HG03280 (cell line): ENCODE results near the gene TSPAN3.

Source experiments
- ATAC-seq: cut with Tn5 transposase; IDR thresholded peaks from one replicate; pipeline ENCODE4 v1.9.1; 2021; ENCODE audit warnings: mild to moderate bottlenecking, moderate library complexity; ENCODE audit not compliant: unreplicated experiment

Gene TSPAN3

DNA sequence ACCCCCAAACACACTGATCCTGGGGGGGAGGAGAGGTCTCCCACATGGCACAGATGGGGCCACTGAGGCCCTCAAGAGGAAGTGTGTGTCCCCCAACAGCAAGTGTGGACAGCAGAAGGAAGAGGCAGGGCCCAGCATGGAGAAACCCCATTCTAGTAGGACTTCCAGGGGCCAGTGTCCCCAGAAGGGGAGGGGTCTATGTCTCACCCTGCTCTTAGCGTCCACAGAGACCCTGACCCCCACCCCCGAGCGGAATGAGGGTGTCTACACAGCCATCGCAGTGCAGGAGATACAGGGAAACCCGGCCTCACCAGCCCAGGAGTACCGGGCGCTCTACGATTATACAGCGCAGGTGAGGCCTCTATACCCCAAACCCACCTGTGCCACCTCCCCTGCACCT is 35.3 kb downstream of the TSPAN3 start:
- no peak for ATAC-seq

DNA sequence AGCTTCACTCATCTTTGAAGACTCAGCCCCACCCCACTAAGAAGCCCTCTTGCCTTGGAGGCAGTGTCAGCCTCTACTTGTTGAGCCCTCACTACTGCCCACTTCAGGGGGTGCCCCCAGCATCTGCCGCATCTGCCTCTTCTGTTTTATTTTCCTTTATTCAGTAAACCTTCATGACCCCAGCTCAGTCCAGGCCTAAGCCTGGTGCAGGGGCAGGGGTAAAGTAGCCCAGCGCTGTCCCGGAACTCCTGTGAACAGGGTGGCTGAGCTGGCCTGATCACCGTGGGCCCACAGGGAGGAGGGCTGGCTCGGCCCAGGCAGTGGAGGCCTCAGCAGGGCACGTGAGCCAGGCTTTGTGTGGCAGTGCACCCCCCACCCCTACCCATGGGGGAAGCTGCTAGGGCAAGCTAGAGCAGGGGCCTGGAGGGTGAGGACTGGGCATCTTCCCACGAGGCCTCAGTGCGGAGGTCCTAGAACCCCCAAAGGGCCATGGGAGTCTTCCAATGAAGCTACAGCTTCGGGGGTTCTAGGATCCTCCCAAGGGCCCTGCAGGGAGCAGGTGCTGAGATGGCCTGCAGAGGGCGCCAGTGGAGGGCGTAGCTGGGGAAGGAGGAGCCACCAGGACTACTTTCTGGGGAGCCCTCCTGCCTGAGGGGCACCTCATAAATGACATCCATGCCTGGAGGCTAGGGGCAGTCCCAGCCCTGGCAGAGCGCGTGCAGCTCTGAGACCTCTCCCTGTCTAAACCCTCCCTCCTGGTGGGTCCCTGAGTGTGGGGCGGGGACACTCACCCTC is 36.0 kb downstream of the TSPAN3 start:
- no peak for ATAC-seq

DNA sequence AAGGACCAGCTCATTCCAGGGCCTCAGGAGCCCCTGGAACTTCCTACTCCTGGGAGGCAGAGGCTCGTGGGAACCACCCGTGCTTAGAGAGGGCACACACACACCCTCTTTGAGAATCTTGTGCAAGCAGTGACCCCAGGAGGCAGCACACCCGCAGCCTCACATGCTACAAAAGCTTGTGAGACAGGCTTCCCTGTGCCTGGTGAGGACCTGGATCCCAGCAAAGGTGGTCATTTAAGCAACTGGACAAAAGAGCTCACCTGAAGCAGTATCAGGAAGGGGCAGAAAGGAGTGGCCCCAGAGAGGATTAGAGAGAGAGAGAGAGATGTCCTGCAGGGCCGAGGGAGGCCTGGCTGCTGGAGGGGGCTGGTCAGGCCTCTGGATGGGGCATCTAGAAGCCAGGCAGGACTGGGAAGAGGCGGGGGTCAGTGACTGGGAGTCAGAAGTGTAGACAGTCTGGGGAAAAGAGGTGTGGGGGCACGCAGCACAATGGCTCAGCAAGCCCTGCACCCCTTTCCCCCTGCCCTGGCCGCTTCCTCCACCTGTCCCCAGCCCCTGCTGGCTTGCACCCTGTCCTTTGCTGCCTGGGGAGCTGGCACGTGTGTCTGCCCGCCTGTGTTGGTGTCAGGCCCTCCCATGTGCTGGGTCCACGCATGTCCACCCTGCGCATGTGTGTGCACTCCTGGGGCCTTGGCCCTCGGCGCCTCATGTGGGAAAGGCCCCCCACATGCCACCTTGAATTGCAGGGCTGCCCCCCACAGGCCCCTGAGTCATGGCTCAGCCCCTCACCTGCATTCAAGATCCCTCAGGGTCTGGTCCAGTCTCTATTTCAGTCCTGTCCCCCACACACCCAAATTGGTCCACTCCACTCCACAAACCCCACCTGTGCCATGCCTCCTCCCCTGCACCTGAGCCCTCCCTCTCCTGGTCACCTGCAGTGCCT is 36.9 kb downstream of the TSPAN3 start:
- ATAC-seq = no peak

DNA sequence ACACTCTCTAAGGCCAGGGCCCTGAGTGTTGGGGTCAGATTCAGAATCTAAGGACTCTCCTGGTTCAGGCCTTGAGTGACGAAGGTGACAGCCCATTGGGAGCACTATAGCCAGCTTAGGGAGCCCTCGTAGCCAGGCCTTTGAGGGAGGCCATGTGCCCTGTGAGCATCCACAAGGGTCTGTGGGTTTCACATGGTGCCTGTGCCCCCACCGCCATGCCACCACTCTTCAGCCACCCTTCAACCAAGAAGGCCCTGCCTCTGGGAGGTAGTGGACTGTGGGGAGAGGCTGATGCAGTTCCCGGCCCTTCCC is 37.5 kb downstream of the TSPAN3 start:
- no peak for ATAC-seq

DNA sequence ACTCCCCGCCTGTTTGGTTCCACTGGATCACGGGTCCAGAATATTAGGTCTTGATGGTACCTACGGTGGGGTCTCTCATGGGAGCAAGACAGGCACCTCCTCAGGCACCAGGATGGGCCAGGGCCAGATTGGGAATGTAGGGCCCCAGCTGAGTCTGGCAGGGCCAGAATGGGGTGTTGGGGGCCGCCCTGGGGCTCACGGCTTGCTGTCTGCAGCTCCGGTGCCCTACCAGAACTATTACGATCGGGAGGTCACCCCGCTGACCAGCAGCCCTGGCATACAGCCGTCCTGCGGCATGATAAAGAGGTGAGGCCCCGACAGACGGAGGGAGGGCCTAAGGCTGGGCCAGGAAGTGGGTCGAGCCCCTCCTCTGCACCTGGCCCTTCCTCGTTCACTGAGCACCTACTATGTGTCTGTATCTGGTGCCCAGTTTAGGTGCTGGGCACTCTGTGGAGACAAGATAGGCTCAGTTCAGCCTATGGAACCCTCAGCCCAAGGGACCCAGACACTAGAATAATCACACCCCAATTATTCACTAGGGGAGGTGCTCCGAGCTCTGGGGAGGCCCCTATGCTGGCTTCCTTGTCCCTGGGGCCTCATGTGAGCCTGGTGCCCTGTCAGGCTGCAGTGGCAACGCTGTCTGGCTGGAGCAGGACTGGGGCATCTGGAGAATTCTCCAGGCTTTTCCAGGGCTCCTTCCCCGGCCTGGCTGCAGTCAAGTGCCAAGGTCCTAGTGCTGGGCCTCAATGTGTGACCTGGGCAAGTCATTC is 38.1 kb downstream of the TSPAN3 start:
- no peak for ATAC-seq

DNA sequence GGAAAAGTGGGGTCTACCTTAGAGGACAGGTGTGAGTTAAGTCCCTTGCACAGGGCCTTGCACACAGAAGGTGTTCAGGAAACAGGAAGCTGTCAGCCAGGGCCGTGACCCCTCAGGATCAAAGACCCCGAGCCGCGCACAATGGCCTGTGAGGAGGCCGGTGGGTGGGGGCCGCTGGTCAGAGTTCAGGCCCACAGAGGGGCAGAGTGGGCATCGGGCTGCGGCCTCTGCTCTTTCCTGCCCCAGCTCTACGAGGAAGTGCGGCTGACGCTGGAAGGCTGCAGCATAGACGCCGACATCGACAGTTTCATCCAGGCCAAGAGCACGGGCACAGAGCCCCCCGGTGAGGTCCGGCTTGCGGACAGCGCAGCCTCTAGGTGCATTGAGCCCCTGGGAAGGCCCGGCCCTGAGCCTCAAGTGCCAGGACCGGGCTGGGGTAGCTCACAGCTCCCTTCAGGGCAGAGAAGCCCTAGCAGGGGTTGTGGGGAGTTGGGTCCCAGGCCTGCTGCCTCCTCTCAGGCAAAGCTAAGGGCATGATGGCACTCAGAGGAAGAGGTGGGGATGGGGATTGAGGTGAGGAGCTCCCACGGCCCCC is 38.8 kb downstream of the TSPAN3 start:
- ATAC-seq = no peak

DNA sequence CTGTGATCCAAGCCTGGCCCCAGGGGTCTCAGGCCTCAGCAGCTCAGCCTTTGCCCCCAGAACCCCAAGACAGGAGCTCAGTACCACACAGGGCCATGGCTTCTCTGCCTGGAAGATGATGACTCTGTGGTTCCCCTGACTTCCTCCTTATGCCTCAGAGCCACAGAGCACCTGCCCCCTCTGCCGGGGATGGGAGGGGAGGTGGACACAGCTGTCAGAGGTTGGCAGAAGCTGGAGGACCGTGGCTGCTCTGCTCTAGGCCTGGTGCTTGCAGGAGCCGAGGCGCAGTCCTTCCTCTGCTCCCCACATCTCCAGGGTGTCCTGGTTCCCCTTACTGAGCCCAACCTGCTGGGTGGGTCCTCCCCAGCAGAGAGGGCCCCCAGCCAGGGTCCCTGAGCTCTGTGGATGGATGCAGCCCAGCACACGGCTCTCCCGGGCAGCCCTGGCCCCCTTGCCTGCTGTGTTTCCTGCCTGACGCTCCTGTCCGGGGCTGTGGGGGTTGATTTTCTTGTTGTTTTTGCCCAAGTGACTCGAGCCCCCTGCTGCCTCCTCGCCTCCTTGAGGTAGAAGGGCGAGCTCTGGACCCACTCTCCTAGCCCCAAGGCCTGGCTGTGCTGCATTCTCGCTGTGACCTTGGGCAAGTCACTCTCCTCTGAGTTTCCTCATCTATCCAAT is 39.4 kb downstream of the TSPAN3 start:
- ATAC-seq = no peak

DNA sequence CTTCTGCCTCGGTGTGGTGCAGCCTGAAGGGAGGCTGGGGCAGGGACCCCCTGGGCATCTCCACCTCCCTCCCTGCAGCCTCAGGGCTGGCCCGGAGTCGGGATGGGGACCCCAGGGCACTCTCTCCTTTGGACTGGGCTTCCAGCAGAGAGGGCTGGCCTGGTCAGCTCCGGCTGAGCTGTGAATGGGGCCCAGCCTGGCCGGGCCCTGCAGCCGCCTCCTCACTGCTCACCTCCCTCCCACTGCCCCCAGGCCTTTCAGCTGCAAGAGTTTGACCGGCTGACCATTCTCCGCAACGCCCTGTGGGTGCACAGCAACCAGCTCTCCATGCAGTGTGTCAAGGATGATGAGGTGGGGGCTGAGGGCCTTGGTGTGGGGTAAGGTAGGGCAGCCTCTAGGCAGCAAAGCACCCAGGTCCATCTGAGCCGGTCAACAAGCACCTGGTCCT is 40.0 kb downstream of the TSPAN3 start:
- ATAC-seq = no peak

DNA sequence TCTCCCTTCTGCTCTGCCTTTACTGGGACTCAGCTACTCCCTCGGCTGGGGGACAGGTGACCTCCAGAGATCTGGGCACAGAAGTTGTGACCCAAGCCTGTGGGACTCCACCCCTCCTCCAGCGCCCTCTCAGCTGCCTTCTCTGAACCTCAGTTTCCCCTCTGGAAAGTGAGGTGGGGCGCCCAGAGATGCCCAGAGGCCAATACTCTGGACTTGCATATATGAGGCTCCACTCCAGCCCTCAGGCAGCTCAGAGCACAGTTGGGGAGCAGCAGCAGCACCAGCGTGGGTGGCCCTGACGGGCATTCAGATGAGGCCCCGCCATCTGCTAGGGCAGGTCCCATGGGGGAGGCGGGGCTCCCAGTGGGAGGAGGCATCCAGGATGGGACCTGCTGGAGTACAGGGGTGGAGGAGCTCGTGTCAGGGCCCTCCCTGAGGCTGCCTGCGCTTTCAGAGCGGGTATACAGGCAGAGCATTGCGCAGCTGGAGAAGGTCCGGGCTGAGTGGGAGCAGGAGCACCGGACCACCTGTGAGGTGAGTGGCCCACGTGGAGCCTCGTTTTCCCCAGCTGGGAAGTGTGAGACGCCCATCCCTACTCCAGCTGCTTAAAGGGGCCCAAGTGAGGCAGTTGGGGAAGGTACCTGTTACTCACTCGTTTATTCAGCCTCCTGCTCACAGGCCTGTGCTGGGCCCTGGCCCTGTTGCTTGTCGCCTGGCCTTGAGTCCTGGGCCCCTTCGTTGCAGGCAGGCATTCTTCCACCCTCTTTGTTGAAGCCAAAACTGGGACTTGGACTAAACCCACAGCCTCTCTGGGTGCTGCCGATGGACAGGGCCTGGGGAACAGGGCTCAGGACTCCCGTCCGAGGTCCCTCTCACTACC is 40.6 kb downstream of the TSPAN3 start:
- no peak for ATAC-seq

DNA sequence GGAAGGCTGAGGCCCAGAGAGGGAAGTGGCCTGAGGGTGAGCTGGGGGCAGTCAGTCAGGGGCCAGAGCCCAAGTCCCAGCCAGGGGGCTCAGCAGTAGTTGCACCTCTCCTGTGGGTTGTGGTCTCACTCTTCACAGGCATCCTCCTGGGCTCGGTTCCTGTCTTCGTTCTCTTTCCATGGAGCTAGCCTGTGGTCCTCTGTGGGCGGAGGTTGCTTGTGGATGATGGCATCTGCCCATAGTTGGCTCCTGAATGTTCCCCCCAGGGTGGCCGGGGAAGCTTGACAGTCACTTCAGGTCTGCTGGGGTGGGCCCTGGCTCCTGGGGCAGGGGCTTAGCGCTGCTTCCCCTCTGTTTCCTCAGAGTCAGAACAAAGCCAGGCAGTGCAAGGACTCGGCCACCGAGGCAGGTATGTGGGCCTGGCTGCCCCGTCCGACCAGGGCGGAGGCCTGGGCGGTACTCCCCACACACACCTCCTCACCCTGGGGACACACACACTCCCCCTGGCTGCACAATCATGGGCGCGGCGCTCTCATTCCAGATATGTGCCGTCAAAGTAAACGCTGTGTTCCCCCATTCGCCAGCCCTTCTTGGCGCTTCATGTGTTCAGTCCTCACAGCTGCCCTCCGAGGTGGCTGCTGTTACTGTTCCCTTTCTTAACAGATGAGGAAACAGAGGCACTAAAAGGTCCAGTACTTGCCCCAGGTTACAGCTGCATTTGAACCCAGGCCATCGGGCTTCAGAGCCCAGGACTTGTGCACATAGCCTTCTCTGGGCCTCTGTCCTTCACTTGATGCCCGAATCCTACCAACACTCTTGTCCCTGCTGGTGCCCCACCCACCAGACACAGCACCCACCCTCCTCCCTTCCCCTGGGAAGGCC is 41.5 kb downstream of the TSPAN3 start:
- no peak for ATAC-seq

DNA sequence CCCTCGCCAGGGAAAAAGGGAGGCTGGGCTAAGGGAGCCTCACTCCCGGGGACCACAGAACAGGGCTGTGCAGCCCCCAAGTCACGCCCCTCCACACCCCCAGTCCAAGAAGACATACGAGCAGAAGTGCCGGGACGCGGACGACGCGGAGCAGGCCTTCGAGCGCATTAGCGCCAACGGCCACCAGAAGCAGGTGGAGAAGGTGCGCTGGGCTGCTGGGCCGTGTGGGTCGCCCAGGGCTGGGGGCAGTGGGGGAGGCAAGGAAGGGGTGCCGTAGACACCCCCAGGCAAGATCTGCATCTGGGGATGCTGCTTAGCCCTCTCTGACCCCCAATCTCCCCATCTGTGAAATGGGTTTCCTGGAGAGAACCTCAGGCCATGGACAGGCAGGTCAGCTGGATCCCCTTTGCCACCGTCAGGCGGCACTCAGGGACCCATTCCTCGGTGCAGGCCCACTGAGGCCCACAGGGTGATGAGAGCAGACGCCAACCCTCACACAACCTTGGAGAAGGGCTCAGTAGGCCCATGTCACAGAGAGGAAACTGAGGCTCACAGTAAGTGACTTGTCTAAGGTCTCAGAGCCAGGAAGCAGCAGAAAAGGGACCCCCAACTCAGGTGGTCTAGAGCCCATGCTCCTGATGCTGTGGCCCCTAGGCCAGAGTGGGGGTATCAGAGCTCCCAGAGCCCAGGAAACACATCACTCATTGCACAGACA is 42.3 kb downstream of the TSPAN3 start:
- ATAC-seq = no peak

DNA sequence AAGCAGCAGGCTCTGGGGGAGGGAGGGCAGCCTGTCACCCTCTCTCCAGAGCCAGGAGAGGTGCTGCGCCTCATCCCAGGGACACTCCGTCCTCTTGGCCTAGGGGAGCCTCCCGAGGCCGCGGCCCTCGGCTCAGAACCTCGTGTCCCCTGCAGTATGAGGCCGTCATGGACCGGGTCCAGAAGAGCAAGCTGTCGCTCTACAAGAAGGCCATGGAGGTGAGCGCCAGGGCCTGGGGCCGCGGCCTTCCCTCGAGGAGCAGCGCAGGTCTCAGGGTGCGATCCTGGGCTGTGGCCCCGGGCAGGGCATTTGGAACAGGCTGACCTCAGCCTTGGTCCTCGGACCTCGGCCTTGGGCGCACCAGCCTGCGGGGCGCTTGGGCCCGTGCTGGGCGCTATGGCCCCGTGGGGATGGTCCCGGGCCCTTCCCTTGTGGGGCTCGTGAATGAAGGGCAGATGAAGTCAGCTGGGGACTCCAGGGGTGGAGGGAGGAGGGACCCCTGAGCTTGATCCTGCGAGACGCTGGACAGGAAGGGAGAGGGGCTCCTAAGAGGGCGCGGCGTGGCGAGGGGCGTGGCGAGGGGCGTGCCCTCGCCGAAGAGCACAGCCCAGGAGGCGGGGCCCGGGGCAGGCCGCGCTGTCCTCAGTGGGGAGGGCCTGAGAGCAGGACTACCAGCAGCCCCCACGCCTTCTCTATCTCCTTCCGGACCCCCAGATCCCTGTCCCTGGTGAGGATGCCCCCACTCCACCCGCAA is 43.0 kb downstream of the TSPAN3 start:
- ATAC-seq = no peak

DNA sequence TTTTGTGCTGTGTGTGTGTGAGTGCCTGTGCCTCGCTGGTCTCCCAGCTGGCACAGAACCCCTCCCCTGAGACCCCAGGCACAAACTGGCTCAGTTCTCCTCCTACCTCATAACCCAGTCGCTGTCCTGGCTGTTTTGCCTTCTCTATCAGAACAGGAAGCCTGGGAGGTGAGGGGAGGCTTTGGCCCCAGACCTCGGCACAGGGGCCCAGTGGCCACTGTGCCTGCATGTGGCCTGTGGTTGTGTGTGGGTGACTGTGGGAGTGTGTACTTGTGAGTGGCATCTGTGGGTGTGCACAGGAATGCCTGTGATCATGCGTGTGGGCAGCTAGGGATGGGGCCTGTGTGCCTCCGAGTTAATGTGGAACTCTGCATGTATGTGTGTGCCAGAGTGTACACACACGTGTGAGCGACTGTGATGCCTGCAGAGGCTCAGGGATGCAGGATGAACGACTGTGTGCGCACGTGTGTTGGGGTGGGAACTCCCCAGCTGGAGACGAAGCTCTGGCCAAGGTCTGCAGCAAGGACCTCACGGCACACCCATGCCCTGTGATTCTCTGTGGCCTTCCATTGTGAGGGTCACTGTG is 43.7 kb downstream of the TSPAN3 start:
- ATAC-seq = no peak

DNA sequence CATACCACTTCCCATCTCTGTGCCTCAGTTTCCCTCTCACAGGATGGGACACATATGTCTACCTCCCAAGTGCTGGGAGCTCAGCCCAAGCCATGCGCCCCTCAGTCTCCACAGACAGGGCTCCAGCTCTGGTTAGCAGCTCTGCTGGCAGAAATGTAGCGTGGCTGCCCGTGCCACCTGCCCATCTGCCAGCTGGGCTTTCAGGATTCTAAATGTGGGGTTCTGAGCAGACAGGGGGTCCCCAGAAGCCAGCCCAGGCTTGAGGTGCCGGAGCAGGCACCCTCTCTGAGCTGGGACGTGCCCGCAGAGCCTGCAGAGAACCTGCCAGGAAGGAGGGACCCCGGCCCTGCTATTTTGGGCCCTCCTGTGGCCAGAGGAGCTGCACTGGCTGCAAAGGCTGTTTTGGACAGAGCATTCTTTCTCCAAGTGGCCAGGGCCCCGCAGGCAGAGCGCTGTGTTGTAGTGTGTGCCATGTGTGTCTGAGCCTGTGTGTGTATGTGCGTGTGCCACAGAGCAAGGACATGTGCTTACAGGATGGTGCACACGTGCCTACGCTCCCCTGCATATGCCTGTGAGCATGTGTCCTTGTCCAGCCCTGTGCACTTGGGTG is 44.3 kb downstream of the TSPAN3 start:
- ATAC-seq = no peak

DNA sequence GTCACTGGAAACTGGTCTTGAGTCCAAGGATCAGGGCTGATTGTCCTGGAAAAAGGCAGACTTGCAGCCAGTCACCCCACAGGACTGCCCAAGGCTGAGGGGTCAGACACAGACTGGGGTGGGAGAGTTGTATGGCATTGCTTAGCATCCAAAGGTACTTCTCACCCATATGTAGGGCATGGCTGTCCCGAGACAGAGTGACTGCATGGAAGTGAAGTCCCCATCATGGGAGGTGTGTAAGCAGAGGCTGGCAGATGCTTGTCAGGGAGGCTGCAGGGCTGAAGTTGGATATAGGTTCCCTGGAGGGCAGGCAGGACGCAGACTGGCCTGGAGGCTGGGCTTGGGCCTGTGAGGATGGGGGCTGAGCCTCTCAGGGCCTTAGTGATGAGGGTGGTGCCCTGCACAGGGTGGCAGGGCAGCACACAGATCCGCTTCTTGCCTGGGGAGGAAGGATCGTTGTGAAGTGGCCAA is 44.9 kb downstream of the TSPAN3 start:
- ATAC-seq = no peak
